T-helper 17 cell (primary cell): ENCODE data around the gene RBP5. TPM values are rescaled to one million over a fixed set of nuclear protein-coding genes. Genes with fewer than 3 reads are reported as not detected.

Experiments used
- ATAC-seq: fragments of 150-1000 bp; cut with Tn5 transposase; 2 replicates; pipeline ENCODE4 v1.10.0; 2021; ENCODE audit warnings: mild to moderate bottlenecking, moderate library complexity
- DNase-seq, 3 donors: peaks; one replicate each; pipeline versions ENCODE4 v3.0.0 to v3.0.0-alpha.2; 2020 to 2021
- H3K9me3 ChIP-seq: one replicate; pipeline ENCODE4 v1.7.0; 2013; ENCODE audit warnings: low read length, mild to moderate bottlenecking; ENCODE audit not compliant: control insufficient read depth, poor library complexity, severe bottlenecking
- H3K27ac Mint-ChIP-seq: one replicate; pipeline ENCODE4 v1.8.0; 2022; ENCODE audit warnings: mild to moderate bottlenecking, moderate library complexity, mixed read lengths
- H3K27me3 Mint-ChIP-seq: one replicate; pipeline ENCODE4 v1.8.0; 2022; ENCODE audit warnings: mixed read lengths
- H3K36me3 Mint-ChIP-seq: one replicate; pipeline ENCODE4 v1.8.0; 2022; ENCODE audit warnings: low read depth, mixed read lengths
- H3K4me1 Mint-ChIP-seq: one replicate; pipeline ENCODE4 v1.8.0; 2022; ENCODE audit warnings: mild to moderate bottlenecking, mixed read lengths
- H3K4me3 Mint-ChIP-seq: one replicate; pipeline ENCODE4 v1.8.0; 2022; ENCODE audit warnings: mild to moderate bottlenecking, moderate library complexity, mixed read lengths
- total RNA-seq, 4 donors: library from RNA in 2 of 4; stranded (reverse) in 2 of 4; gene quantifications; one replicate each; pipeline ENCODE4 v1.2.3 and lab custom pipeline; 2022 to 2026

The RBP5 gene
- total RNA-seq, 2 donors from 2014 or later = not detected

DNA sequence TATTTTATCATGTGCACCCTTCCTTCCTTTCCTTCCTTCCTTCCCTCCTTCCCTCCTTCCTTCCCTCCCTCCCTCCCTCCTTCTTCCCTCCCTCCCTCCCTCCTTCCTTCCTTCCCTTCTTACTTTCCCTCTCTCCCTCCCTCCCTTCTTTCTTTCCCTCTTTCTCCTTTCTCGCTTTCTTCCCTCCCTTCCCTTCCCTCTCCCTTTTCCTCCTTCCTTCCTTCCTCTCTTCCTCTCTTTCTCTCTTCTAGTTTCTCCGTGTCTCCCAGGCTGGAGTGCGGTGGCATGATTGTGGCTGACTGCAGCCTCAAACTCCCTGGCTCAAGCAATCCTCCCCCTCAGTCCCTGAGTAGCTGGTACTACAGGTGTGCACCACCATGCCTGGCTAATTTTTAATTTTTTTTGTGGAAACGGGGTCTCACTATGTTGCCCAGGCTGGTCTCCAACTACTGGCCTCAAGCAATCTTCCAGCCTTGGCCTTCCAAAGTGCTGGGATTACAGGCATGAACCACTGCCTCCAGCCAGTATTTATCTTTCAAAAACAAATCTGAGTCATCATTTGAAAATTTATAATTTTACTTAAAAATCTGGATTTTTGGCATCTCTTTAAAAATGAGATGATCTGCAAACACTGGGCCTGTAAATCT, 27.5 kb downstream of the RBP5 start:
- ATAC-seq = no peak
- H3K9me3 ChIP-seq = no peaks in the 10 kb centered on the region
- H3K27me3 Mint-ChIP-seq = no peaks in the 10 kb centered on the region
- no peak overlapping the region for H3K4me3 Mint-ChIP-seq
- H3K27ac Mint-ChIP-seq = peak overlapping the region; percentile 85
- no peak for DNase-seq
- H3K36me3 Mint-ChIP-seq = peaks cover 3% of the 10 kb centered on the region
- peaks cover 16% of the 10 kb centered on the region for H3K4me1 Mint-ChIP-seq

DNA sequence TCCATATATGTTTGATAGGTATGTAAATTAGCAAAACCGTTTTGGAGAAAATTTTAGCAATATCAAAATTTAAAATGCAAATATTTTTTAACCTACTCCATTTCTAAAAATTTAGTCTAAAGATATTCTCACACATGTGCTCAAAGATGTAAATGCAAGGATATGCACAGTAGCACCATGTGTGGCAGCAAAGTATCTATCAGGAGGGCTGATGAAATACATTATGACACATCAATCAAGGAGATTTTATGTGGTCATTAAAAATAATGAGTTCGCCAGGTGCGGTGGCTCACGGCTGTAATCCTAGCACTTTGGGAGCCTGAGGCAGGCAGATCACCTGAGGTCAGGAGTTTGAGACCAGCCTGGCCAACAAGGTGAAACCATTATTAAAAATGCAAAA, 28.4 kb downstream of the RBP5 start:
- no peaks in the 10 kb centered on the region for H3K9me3 ChIP-seq
- Mint-ChIP-seq H3K4me3 (no peak overlapping the region), H3K27ac (no peak overlapping the region), H3K27me3 (no peaks in the 10 kb centered on the region), H3K4me1 (peaks cover 12% of the 10 kb centered on the region), H3K36me3 (peaks cover 3% of the 10 kb centered on the region)
- DNase-seq (no peak), ATAC-seq (no peak)

DNA sequence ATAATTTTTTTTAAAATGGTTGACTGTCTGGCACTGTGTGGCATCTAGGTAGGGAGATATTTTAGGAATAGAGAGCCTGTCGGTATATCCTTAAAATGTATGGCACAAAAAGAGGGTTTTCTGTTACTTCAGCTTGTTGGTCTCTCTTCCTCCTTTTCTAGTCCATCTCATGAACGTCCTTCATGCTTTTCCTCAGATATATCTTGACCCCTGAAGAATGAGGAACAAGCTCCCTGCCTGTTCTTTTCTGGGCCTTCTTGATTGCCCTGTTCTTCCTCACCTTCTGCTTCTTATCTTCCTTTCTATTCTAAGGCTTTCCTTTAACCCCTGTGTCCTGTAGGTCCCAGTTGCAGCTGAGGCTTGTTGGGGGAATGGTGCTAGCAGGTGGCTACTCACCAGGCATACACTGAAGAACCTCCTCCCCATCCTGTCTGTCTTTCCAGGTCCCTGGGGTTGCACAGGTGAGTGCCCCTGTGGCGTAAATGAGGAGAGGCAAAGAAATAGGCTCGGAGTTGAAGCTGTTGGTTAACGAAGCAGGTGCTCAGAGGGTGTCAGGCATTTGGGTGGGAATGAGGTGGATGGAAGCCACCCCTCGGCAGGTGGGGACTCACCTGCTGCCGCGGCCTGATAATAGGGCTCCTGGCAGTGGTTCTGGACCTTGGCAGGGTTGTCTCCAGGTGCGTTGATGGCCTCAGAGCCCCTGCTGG, 29.2 kb downstream of the RBP5 start:
- no peak overlapping the region for H3K4me3 Mint-ChIP-seq
- no peak for ATAC-seq
- H3K9me3 ChIP-seq = no peaks in the 10 kb centered on the region
- H3K4me1 Mint-ChIP-seq = peaks cover 12% of the 10 kb centered on the region
- DNase-seq = no peak
- H3K27ac Mint-ChIP-seq = peak overlapping the region; percentile 29
- H3K27me3 Mint-ChIP-seq = no peaks in the 10 kb centered on the region
- H3K36me3 Mint-ChIP-seq = peaks cover 3% of the 10 kb centered on the region

DNA sequence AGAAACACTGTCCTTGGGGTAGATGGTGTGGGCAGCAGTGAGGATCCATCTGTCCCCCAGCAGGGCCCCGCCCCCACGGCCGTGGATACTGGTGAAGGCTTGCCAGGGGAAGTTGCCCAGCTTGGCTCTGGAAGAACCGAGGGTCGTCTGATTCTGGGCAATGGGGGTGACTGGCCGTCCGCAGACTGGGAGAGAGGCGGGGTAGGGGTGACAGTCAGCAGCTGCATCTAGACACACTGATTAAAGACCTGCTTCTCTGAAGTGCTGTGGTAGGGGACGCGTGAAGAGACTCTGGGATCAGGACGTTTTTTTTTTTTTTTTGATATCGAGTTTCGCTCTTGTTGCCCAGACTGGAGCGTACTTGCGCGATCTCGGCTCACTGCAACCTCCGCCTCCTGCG, 31.7 kb downstream of the RBP5 start:
- Mint-ChIP-seq H3K36me3 (peaks cover 3% of the 10 kb centered on the region), H3K4me1 (peaks cover 9% of the 10 kb centered on the region), H3K27me3 (no peaks in the 10 kb centered on the region), H3K27ac (no peak overlapping the region), H3K4me3 (no peak overlapping the region)
- ATAC-seq = no peak
- H3K9me3 ChIP-seq = no peaks in the 10 kb centered on the region
- no peak for DNase-seq

DNA sequence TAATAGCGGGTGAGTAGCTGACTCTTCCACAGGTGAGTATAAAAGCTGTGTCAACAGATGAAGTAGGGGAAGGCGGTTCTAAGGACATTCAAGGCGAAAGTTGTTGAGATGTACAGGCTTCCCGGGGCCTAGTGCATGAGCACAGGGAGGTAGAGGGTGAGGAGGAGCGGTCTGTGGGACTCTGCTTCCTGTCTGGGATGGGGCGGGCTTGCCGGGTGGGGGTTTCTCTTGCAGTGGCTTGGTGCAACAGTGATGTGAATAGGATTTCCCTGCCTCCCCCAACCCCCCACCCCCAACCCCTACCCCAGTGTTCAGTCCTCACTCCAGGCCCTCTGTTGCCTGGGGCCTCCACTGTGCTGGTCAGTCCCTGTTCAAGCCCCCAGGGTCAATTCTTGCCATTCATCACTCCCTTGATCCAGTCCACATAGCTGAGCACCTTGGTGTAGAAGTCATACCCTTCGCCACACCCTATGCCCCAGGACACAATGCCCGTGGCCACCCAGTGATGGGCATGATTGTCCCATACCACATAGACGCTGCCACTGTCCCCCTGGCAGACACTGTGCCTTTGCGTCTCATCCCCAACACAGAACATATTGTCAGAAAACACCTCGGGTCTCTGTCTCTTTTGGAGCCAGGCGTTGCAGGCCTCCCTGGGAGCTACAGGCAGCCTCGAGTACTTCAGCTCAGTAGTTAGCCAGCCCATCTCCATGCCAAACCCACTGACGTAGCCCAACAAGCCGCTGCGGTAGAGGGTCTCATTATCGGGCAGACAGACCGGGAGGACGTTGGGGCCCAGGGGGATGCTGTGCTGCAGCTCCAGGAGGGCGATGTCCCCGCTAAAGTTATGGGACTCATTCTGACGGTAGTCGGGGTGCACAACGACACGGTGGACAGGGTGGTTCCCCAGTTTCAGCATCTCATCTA, 32.4 kb downstream of the RBP5 start:
- DNase-seq = no peak
- no peak overlapping the region for H3K27ac Mint-ChIP-seq
- no peak for ATAC-seq
- H3K27me3 Mint-ChIP-seq = no peaks in the 10 kb centered on the region
- H3K36me3 Mint-ChIP-seq = peaks cover 3% of the 10 kb centered on the region
- H3K4me3 Mint-ChIP-seq = no peak overlapping the region
- H3K4me1 Mint-ChIP-seq = peaks cover 9% of the 10 kb centered on the region
- no peaks in the 10 kb centered on the region for H3K9me3 ChIP-seq

DNA sequence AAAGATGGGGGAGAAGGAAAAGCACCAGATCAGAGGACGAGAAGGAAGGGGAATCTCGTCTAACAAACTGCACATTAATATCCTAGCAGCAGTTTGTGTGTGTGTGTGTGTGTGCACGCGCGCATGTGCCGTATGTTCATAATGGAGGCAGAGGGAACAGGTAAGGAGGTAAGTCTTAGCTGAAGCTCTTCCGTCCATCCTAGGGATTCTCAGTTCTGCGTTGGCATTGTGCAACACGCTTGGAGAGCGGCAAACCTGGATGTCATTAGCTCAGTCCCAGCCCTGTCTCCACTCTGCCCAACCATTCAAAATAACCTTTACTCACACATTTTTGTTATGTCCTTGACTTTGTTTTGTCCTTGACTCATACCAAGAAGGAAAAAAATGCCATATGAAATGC, 34.8 kb downstream of the RBP5 start:
- Mint-ChIP-seq H3K27me3 (peaks cover 6% of the 10 kb centered on the region), H3K4me1 (peaks cover 12% of the 10 kb centered on the region), H3K4me3 (no peak overlapping the region), H3K36me3 (peaks cover 3% of the 10 kb centered on the region), H3K27ac (no peak overlapping the region)
- no peak for ATAC-seq
- H3K9me3 ChIP-seq = no peaks in the 10 kb centered on the region
- no peak for DNase-seq

DNA sequence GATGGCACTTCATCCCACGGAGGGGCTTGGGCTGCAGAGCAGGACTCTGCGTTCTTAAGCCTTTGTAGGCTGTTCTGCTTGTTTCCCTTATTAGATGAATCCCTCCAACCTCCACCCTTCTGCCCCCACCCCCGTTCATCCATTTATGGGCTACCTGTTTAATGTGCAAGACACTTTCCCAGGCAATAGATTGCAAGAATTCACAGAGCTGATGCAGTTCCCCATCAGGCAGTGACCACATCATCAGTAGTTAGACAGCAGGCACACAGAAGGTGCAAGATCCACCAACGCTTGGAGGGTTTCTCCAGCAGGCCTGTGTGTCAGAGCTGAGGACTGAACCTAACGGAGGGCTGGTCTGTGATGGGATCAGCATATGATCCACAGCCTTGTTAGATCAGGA, 35.2 kb downstream of the RBP5 start:
- H3K27ac Mint-ChIP-seq = no peak overlapping the region
- H3K4me1 Mint-ChIP-seq = peaks cover 12% of the 10 kb centered on the region
- ATAC-seq = no peak
- no peaks in the 10 kb centered on the region for H3K9me3 ChIP-seq
- H3K36me3 Mint-ChIP-seq = peaks cover 3% of the 10 kb centered on the region
- H3K4me3 Mint-ChIP-seq = no peak overlapping the region
- peaks cover 6% of the 10 kb centered on the region for H3K27me3 Mint-ChIP-seq
- DNase-seq = no peak

DNA sequence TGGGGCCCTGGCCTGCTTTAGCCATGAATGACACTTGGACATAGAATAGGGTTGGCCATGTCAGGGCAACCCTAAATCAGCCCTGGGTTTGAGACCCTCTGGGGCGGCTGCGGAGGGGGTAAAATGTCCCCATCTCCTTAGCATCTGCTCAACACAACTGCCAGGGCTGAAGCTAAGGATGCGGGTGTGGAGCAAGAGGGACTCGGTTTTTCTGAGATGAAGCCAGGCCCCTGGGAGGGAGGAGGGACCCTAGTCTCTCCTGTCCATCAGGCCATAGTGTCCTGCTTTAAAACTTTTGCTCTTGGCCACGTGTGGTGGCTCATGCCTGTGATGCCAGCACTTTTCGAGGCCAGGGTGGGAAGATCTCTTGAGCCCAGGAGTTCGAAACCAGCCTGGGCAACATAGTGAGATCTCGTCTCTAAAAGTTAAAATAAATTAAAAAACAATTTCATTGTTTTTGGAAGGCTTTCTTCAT, 35.7 kb downstream of the RBP5 start:
- Mint-ChIP-seq H3K36me3 (peaks cover 3% of the 10 kb centered on the region), H3K27ac (peak overlapping the region; percentile 34), H3K4me3 (peak overlapping the region; percentile 45), H3K4me1 (peaks cover 12% of the 10 kb centered on the region), H3K27me3 (peaks cover 6% of the 10 kb centered on the region)
- ATAC-seq (no peak), DNase-seq (no peak)
- no peaks in the 10 kb centered on the region for H3K9me3 ChIP-seq

DNA sequence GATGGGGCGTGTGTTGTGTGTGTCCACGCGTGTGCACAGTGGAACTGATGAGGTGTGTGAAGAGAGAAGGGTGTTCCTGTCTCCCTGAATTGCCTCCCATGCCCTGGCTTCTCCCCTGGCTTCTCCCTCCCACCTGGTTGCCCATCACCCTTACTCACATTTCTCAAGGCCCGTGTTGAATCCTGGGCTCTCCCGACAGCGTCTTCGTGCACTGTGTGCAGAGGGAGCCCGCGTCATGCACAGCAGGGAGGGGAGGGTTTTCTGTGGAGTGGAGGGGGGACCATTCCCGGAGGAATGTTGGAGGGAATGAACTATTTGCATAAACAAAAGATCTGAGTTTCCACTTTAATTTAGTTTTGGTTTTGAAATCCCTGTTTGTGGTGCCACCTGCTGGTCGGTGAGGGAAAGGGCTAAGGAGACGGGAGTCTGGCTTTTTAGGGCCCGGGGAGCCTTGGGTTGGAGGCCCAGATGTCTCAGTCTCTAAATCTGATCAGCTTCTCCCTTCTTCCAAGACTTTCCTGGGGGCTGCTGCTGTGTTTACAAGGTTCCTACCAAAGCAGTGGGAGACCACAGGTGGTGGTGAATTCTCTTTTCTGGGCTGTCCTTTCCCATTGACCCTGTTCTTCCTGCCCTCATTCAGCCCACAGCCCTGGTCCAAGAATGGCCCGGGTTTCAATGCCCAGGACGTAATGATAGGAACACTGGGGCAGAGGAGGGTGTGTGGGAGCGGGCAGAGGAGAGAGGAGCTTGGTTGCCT, 36.3 kb downstream of the RBP5 start, which contains the start of gene C1R:
C1R (minus strand) TSS at position 217 of the 757 bp plus-strand sequence; CDS start at position 160, 57 bp downstream.
- Mint-ChIP-seq H3K27me3 (peaks cover 6% of the 10 kb centered on the region), H3K27ac (peak within 1 kb of the TSS; percentile 34), H3K4me1 (peaks cover 12% of the 10 kb centered on the region), H3K4me3 (peak within 1 kb of the TSS; percentile 87), H3K36me3 (peaks cover 3% of the 10 kb centered on the region)
- no peaks in the 10 kb centered on the region for H3K9me3 ChIP-seq
- ATAC-seq (peak; percentile 81), DNase-seq (peak; percentile 45 to 62 (median 48))

DNA sequence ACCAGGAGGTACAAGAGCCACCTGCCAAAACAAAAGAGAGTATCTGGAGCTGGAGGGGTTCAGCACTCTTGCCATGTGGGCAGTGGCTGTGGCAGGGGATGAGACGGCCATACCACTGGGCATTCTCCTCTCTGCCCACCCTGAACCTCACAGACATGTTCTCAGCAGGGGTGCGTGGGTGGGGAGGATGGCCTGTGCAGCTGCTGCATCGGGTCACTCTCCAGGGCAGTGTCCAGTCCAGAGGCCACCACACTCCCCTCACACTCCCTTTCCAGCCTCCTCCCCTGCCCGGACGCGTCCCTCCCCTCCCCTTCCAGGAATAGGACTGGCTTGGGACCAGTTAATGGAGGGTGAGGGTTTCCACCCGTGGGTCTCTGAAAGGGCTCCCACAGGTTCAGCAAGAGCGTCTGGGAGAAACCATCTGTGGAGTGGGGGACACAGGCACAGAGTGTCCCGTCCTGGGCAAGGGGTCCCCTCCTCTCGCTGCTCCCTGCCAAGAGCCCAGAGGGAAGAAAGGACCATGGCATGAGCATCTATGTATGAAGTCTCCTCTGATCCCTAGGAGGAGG, 36.9 kb downstream of the RBP5 start:
- DNase-seq (no peak), ATAC-seq (no peak)
- H3K27ac Mint-ChIP-seq = peak overlapping the region; percentile 34
- H3K4me3 Mint-ChIP-seq = peak overlapping the region; percentile 87
- H3K27me3 Mint-ChIP-seq = peaks cover 6% of the 10 kb centered on the region
- no peaks in the 10 kb centered on the region for H3K9me3 ChIP-seq
- H3K36me3 Mint-ChIP-seq = peaks cover 3% of the 10 kb centered on the region
- H3K4me1 Mint-ChIP-seq = peaks cover 12% of the 10 kb centered on the region

DNA sequence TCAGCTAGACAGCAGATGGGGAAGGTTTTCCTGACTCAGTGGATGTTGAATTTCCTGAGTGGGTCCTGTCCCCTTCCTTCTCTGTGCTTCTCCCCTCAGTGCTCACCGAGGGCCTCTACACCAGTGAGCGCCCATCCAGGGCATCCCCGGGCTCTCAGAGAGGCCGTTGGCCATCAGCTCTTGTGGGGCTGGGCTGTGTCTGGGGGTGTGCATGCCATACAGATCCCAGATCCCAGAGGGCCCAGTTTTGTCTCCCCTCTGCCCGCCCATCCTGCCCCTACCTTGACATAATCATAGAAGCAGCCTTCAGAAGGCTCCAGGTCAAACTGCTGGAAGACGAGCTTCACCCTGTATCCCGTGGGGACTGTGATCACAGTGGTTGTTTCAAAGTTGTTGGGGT, 37.5 kb downstream of the RBP5 start:
- H3K27ac Mint-ChIP-seq = no peak overlapping the region
- DNase-seq = no peak
- H3K4me3 Mint-ChIP-seq = no peak overlapping the region
- no peaks in the 10 kb centered on the region for H3K9me3 ChIP-seq
- peaks cover 6% of the 10 kb centered on the region for H3K27me3 Mint-ChIP-seq
- no peak for ATAC-seq
- peaks cover 3% of the 10 kb centered on the region for H3K36me3 Mint-ChIP-seq
- H3K4me1 Mint-ChIP-seq = peaks cover 12% of the 10 kb centered on the region

DNA sequence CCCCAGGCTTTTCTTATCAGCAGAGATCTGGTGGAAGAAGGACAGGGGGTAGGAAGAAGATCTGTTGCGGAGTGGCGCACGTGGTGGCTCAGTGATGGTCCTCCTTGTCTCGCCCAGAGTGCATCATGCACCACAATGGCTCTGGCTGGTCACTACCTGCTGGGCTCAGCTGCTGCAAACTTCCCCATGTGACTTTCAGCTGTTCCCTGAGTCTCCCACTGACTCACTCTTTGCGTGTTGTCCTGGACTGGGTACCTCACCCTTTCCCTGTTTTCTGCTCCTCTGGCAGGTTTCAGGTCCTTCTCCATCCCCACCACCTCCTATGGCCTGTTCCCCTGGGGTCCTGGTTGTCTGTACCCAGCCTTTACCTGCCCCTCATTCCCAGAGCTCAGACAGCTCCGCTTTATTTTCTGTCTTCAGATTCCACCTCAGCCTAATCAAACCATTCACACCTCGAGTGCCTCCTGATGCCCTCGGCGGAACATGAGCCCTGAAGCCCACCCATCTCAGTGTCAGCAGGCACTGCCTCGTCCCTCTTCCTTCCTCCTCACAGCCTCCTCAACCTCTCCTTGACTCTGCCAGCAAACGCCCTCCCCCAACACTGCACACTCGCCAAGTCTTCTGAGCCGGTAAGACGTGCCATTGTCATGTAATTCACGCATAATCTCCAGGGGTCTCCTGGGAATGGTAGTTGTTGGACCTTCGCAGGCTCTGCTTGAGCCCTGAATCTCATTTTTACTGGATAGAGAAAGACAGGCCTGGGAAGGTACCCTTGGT, 38.3 kb downstream of the RBP5 start:
- no peaks in the 10 kb centered on the region for H3K9me3 ChIP-seq
- H3K4me1 Mint-ChIP-seq = peaks cover 12% of the 10 kb centered on the region
- DNase-seq (no peak), ATAC-seq (no peak)
- H3K27ac Mint-ChIP-seq = no peak overlapping the region
- peaks cover 6% of the 10 kb centered on the region for H3K27me3 Mint-ChIP-seq
- H3K4me3 Mint-ChIP-seq = no peak overlapping the region
- peaks cover 3% of the 10 kb centered on the region for H3K36me3 Mint-ChIP-seq
